ENCODE results near the gene SPRTN.

DNA sequence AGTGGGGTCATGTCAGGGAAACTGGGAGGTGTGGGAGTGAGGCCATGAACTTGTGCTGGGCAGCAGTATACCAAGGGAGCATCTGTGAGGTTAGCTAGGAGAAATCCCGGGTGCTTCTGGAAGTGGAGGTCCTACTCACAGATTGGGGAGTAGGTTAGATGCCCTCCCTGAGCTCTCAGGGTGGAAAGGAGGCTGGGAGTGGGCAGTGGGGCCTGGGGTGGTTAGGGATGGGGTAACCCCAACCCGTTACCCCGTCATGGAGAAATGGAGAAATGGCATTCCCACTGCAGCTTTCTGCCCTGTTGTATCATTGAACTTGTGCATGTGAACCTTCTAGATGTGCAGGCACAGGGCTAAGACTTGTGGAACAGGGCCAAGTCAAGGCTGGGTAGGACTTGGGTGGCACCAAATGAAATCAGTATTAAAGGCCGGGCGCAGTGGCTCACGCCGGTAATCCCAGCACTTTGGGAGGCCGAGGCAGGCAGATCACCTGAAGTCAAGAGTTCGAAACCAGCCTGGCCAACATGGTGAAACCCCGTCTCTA is 27.6 kb upstream of the SPRTN start:
- TF ChIP-seq, protein P1, sequence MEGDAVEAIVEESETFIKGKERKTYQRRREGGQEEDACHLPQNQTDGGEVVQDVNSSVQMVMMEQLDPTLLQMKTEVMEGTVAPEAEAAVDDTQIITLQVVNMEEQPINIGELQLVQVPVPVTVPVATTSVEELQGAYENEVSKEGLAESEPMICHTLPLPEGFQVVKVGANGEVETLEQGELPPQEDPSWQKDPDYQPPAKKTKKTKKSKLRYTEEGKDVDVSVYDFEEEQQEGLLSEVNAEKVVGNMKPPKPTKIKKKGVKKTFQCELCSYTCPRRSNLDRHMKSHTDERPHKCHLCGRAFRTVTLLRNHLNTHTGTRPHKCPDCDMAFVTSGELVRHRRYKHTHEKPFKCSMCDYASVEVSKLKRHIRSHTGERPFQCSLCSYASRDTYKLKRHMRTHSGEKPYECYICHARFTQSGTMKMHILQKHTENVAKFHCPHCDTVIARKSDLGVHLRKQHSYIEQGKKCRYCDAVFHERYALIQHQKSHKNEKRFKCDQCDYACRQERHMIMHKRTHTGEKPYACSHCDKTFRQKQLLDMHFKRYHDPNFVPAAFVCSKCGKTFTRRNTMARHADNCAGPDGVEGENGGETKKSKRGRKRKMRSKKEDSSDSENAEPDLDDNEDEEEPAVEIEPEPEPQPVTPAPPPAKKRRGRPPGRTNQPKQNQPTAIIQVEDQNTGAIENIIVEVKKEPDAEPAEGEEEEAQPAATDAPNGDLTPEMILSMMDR (IDR thresholded peaks at IDR 0.05) = no peak
- TF ChIP-seq POLR2A (IDR thresholded peaks at IDR 0.05) = no peak
